BLaER1 (cell line): ENCODE data around the gene ANXA1.

Experiments
- H3K27ac ChIP-seq: shearing (Covaris generic); formaldehyde crosslinking; 2 replicates; pipeline ENCODE4 v1.8.1; 2022
- H3K27me3 ChIP-seq: shearing (Covaris generic); formaldehyde crosslinking; 2 replicates; pipeline ENCODE4 v1.8.1; 2022
- H3K36me3 ChIP-seq: shearing (Covaris generic); formaldehyde crosslinking; 2 replicates; pipeline ENCODE4 v1.8.1; 2022
- H3K4me1 ChIP-seq: shearing (Covaris generic); formaldehyde crosslinking; 2 replicates; pipeline ENCODE4 v1.8.1; 2022
- H3K4me2 ChIP-seq: shearing (Covaris generic); formaldehyde crosslinking; 2 replicates; pipeline ENCODE4 v1.8.1; 2022
- H3K4me3 ChIP-seq: shearing (Covaris generic); formaldehyde crosslinking; 2 replicates; pipeline ENCODE4 v1.8.1; 2022
- H3K9ac ChIP-seq: shearing (Covaris generic); formaldehyde crosslinking; 2 replicates; pipeline ENCODE4 v1.8.1; 2022
- H3K9me3 ChIP-seq: shearing (Covaris generic); formaldehyde crosslinking; 2 replicates; pipeline ENCODE4 v1.8.1; 2022
- H4K20me1 ChIP-seq: shearing (Covaris generic); formaldehyde crosslinking; 2 replicates; pipeline ENCODE4 v1.8.1; 2022
- Cebpa-rat ChIP-seq: shearing (Covaris generic); IDR thresholded peaks from 2 replicates; pipeline ENCODE4 v1.8.1; 2022

Gene ANXA1

GRCh38 chr9:73137914-73138313 is 13.8 kb upstream of the ANXA1 start:
- Histone ChIP-seq H3K36me3 (no peaks in the 10 kb centered on the region), H3K27me3 (no peaks in the 10 kb centered on the region), H4K20me1 (no peaks in the 10 kb centered on the region), H3K4me2 (no peak overlapping the region), H3K4me1 (peaks cover 3% of the 10 kb centered on the region; the same call in 1 of the 2 replicates), H3K27ac (no peak overlapping the region), H3K9me3 (no peaks in the 10 kb centered on the region), H3K9ac (no peak overlapping the region), H3K4me3 (no peak overlapping the region)
- no peak for TF ChIP-seq Cebpa-rat

DNA sequence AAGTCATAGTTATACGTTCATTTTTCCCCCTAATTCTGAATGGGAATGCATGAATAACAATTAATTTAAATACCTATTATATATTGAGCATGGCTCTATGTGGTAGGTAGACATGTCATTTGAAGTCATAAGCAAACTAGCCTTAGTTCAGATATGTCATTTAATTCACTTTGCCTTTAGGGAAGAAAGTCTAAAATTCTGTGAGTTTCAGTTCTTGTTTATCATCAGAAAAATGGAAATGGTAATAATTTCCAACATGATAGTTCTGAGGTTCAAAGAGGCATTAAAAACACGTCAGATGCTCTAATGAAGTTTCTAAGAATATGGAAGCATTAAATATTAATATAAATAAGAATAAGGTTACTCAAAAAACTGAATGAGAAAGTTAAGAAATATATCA is 13.1 kb upstream of the ANXA1 start:
- Histone ChIP-seq H3K9ac (no peak overlapping the region), H3K4me1 (no peaks in the 10 kb centered on the region), H3K4me3 (no peak overlapping the region), H3K27me3 (no peaks in the 10 kb centered on the region), H3K36me3 (no peaks in the 10 kb centered on the region), H4K20me1 (no peaks in the 10 kb centered on the region), H3K4me2 (no peak overlapping the region), H3K27ac (no peak overlapping the region), H3K9me3 (no peaks in the 10 kb centered on the region)
- TF ChIP-seq Cebpa-rat = no peak

- Histone ChIP-seq H3K36me3 (no peaks in the 10 kb centered on the region), H3K9ac (no peak overlapping the region), H3K4me2 (no peak overlapping the region), H3K4me3 (no peak overlapping the region), H4K20me1 (no peaks in the 10 kb centered on the region), H3K9me3 (no peaks in the 10 kb centered on the region), H3K27ac (no peak overlapping the region), H3K4me1 (no peaks in the 10 kb centered on the region), H3K27me3 (no peaks in the 10 kb centered on the region)
- TF ChIP-seq Cebpa-rat = no peak
These were observed 10.4 kb upstream of the ANXA1 start for GRCh38 chr9:73141282-73141681.

- peaks cover 12% of the 10 kb centered on the region; the same call in 1 of the 2 replicates for H3K4me1 ChIP-seq
- peak; percentile 37; the same call in 1 of the 2 replicates for TF ChIP-seq Cebpa-rat
- no peak overlapping the region for H3K27ac ChIP-seq
- H3K4me2 ChIP-seq = no peak overlapping the region
- no peaks in the 10 kb centered on the region for H3K36me3 ChIP-seq
- H4K20me1 ChIP-seq = no peaks in the 10 kb centered on the region
- H3K9ac ChIP-seq = no peak overlapping the region
- no peaks in the 10 kb centered on the region for H3K9me3 ChIP-seq
- H3K27me3 ChIP-seq = no peaks in the 10 kb centered on the region
- no peak overlapping the region for H3K4me3 ChIP-seq
These were observed 7.8 kb upstream of the ANXA1 start for GRCh38 chr9:73143711-73144328.

GRCh38 chr9:73146111-73146815 is 5.4 kb upstream of the ANXA1 start:
- no peaks in the 10 kb centered on the region for H3K9me3 ChIP-seq
- H3K4me2 ChIP-seq = no peak overlapping the region
- H3K27me3 ChIP-seq = no peaks in the 10 kb centered on the region
- peaks cover 12% of the 10 kb centered on the region; the same call in 1 of the 2 replicates for H3K4me1 ChIP-seq
- H4K20me1 ChIP-seq = no peaks in the 10 kb centered on the region
- no peaks in the 10 kb centered on the region for H3K36me3 ChIP-seq
- no peak overlapping the region for H3K27ac ChIP-seq
- H3K4me3 ChIP-seq = no peak overlapping the region
- H3K9ac ChIP-seq = no peak overlapping the region
- no peak for TF ChIP-seq Cebpa-rat

GRCh38 chr9:73148447-73148937 is 3.2 kb upstream of the ANXA1 start:
- H3K4me1 ChIP-seq = peaks cover 12% of the 10 kb centered on the region; the same call in 1 of the 2 replicates
- no peak overlapping the region; the same call in 1 of the 2 replicates for H3K4me2 ChIP-seq
- no peak for TF ChIP-seq Cebpa-rat
- no peaks in the 10 kb centered on the region for H3K27me3 ChIP-seq
- H3K36me3 ChIP-seq = no peaks in the 10 kb centered on the region
- H3K27ac ChIP-seq = no peak overlapping the region
- no peaks in the 10 kb centered on the region for H3K9me3 ChIP-seq
- no peak overlapping the region for H3K4me3 ChIP-seq
- H3K9ac ChIP-seq = no peak overlapping the region
- no peaks in the 10 kb centered on the region for H4K20me1 ChIP-seq

- Histone ChIP-seq H3K9me3 (no peaks in the 10 kb centered on the region), H3K36me3 (no peaks in the 10 kb centered on the region), H4K20me1 (no peaks in the 10 kb centered on the region), H3K27ac (no peak overlapping the region), H3K4me3 (no peak overlapping the region), H3K9ac (no peak overlapping the region), H3K27me3 (no peaks in the 10 kb centered on the region), H3K4me1 (peaks cover 12% of the 10 kb centered on the region; the same call in 1 of the 2 replicates), H3K4me2 (no peak overlapping the region)
- TF ChIP-seq Cebpa-rat = no peak
These were observed 2.1 kb upstream of the ANXA1 start for GRCh38 chr9:73149371-73150067.

DNA sequence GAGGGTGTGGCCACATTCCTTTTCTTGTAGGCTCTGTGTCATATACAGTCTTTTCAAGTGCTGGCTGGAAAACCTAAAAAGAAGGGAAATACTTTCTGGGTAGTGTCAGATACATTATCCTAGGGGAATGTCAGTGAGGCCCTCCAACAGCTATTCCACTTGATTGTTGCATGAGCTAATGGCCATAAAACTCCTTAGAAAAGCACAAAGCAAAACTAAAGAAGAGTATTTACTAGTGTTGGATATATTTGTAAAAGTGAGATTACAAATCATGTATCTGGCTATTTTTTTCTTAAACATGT is 829 bp downstream of the ANXA1 start:
- Histone ChIP-seq H3K27me3 (no peaks in the 10 kb centered on the region), H3K9ac (no peak overlapping the region), H3K4me2 (no peak overlapping the region), H4K20me1 (no peaks in the 10 kb centered on the region), H3K4me1 (peaks cover 10% of the 10 kb centered on the region; the same call in 1 of the 2 replicates), H3K4me3 (no peak overlapping the region), H3K27ac (no peak overlapping the region), H3K9me3 (no peaks in the 10 kb centered on the region), H3K36me3 (no peaks in the 10 kb centered on the region)
- no peak for TF ChIP-seq Cebpa-rat

GRCh38 chr9:73152953-73153352 is 1.3 kb downstream of the ANXA1 start:
- no peak for TF ChIP-seq Cebpa-rat
- Histone ChIP-seq H4K20me1 (no peaks in the 10 kb centered on the region), H3K4me2 (no peak overlapping the region), H3K36me3 (no peaks in the 10 kb centered on the region), H3K4me1 (peaks cover 5% of the 10 kb centered on the region; the same call in 1 of the 2 replicates), H3K4me3 (no peak overlapping the region), H3K27ac (no peak overlapping the region), H3K9ac (no peak overlapping the region), H3K27me3 (no peaks in the 10 kb centered on the region), H3K9me3 (no peaks in the 10 kb centered on the region)

GRCh38 chr9:73153793-73154227 is 2.1 kb downstream of the ANXA1 start:
- Histone ChIP-seq H4K20me1 (no peaks in the 10 kb centered on the region), H3K4me1 (no peaks in the 10 kb centered on the region), H3K4me3 (no peak overlapping the region), H3K4me2 (no peak overlapping the region), H3K27me3 (no peaks in the 10 kb centered on the region), H3K36me3 (no peaks in the 10 kb centered on the region), H3K9ac (no peak overlapping the region), H3K9me3 (no peaks in the 10 kb centered on the region), H3K27ac (no peak overlapping the region)
- TF ChIP-seq Cebpa-rat = no peak
